HepG2 (cell line): ENCODE results near the gene TLNRD1. TPM values are rescaled to one million over a fixed set of nuclear protein-coding genes. Genes with fewer than 3 reads are reported as not detected.

Source experiments
- BRCA1 ChIP-seq: sonication (generic); formaldehyde crosslinking; IDR thresholded peaks from 2 replicates; pipeline ENCODE4 v1.4.0; 2020; ENCODE audit warnings: missing genetic modification reagents
- EED ChIP-seq: sonication (generic); formaldehyde crosslinking; IDR thresholded peaks from 2 replicates; pipeline ENCODE4 v1.5.0; 2020; ENCODE audit warnings: mild to moderate bottlenecking, missing genetic modification reagents
- ETV5 ChIP-seq: IDR thresholded peaks from 2 replicates; pipeline ENCODE4 v1.6.1; 2018; ENCODE audit warnings: missing biosample characterization, missing genetic modification reagents, inconsistent platforms, borderline replicate concordance
- KMT2B ChIP-seq: IDR thresholded peaks from 2 replicates; pipeline ENCODE4 v1.6.1; 2016; ENCODE audit warnings: missing genetic modification reagents, missing compliant biosample characterization
- MTF1 ChIP-seq: sonication (generic); formaldehyde crosslinking; IDR thresholded peaks from 2 replicates; pipeline ENCODE4 v1.5.0; 2020; ENCODE audit warnings: missing genetic modification reagents
- MXD4 ChIP-seq: IDR thresholded peaks from 2 replicates; pipeline ENCODE4 v1.6.1; 2016; ENCODE audit warnings: mild to moderate bottlenecking, missing biosample characterization, missing genetic modification reagents
- PRPF4 ChIP-seq: fragments of 200-400 bp; formaldehyde crosslinking; IDR thresholded peaks from 2 replicates; pipeline ENCODE4 v1.6.1; 2016; ENCODE audit warnings: low read length, low read depth; ENCODE audit not compliant: poor library complexity, severe bottlenecking
- RAD51 ChIP-seq: fragments of 450-650 bp; IDR thresholded peaks from 2 replicates; pipeline ENCODE4 v1.6.1; 2016; ENCODE audit warnings: borderline replicate concordance
- RBFOX2 ChIP-seq: fragments of 200-400 bp; formaldehyde crosslinking; IDR thresholded peaks from 2 replicates; pipeline ENCODE4 v1.6.1; 2017; ENCODE audit warnings: low read depth, mild to moderate bottlenecking, low read length
- TP53 ChIP-seq: sonication (generic); formaldehyde crosslinking; conservative IDR thresholded peaks from 2 replicates; pipeline ENCODE4 v1.4.0; 2020; ENCODE audit warnings: missing genetic modification reagents
- U2AF2 ChIP-seq: fragments of 200-400 bp; formaldehyde crosslinking; IDR thresholded peaks from 2 replicates; pipeline ENCODE4 v1.6.1; 2017; ENCODE audit warnings: low read depth, mild to moderate bottlenecking, low read length
- YEATS2 ChIP-seq: sonication (generic); formaldehyde crosslinking; IDR thresholded peaks from 2 replicates; pipeline ENCODE4 v1.4.0; 2020; ENCODE audit warnings: missing genetic modification reagents, borderline replicate concordance
- ZBTB1 ChIP-seq: sonication (generic); formaldehyde crosslinking; IDR thresholded peaks from 2 replicates; pipeline ENCODE4 v1.4.0; 2020; ENCODE audit warnings: missing genetic modification reagents, borderline replicate concordance
- ZNF652 ChIP-seq: IDR thresholded peaks from 2 replicates; pipeline ENCODE4 v1.6.1; 2016; ENCODE audit warnings: low read depth, borderline replicate concordance
- ZNF737 ChIP-seq: sonication (generic); formaldehyde crosslinking; IDR thresholded peaks from 2 replicates; pipeline ENCODE4 v1.5.0; 2020; ENCODE audit warnings: missing genetic modification reagents, mild to moderate bottlenecking, borderline replicate concordance
- ZZZ3 ChIP-seq: sonication (generic); formaldehyde crosslinking; IDR thresholded peaks from 2 replicates; pipeline ENCODE4 v1.4.0; 2020; ENCODE audit warnings: missing genetic modification reagents, mild to moderate bottlenecking, borderline replicate concordance
- polyA plus RNA-seq, 8 experiments: library from polyadenylated mRNA; depleted of rRNA in 3 of 8; stranded (reverse) in 7 of 8; unstranded in 1 of 8; fragments of >200 nt; fragmentation: Illumina TruSeq in 4 of 8; extraction: Trizol in 4 of 8; gene quantifications; 2 replicates each; pipeline versions ENCODE4 v1.2.1 to v1.2.3, GENCODE V29; 2011 to 2016; ENCODE audit warnings: low read depth in 4 of 8, missing spikeins in 1 of 8, mixed read lengths in 1 of 8; ENCODE audit not compliant: insufficient read depth in 1 of 8
- total RNA-seq, 5 experiments: library from RNA; depleted of rRNA; stranded (reverse); fragments of >200 nt; fragmentation: Illumina TruSeq; extraction: Trizol; gene quantifications; 2 replicates each; pipeline ENCODE4 v1.2.3, GENCODE V29; 2016; ENCODE audit warnings: low read depth in 1 of 5
- TF ChIP-seq, protein P1 (sequence below): sonication (generic); formaldehyde crosslinking; IDR thresholded peaks from 2 replicates; pipeline ENCODE4 v1.5.0; 2020; ENCODE audit warnings: mild to moderate bottlenecking, missing genetic modification reagents, borderline replicate concordance
- TF ChIP-seq, protein P2 (sequence below): IDR thresholded peaks from 2 replicates; pipeline ENCODE4 v1.6.1; 2016; ENCODE audit warnings: low read depth
- TF ChIP-seq, protein P3 (sequence below): IDR thresholded peaks from 2 replicates; pipeline ENCODE4 v1.6.1; 2018; ENCODE audit warnings: missing genetic modification reagents

The TLNRD1 gene
- total and polyA plus RNA-seq, 2 of the 13 experiments (the other 11 are each of a cell fraction or from before 2014, with no cell fraction given) = 3.4 to 5.3 TPM

DNA sequence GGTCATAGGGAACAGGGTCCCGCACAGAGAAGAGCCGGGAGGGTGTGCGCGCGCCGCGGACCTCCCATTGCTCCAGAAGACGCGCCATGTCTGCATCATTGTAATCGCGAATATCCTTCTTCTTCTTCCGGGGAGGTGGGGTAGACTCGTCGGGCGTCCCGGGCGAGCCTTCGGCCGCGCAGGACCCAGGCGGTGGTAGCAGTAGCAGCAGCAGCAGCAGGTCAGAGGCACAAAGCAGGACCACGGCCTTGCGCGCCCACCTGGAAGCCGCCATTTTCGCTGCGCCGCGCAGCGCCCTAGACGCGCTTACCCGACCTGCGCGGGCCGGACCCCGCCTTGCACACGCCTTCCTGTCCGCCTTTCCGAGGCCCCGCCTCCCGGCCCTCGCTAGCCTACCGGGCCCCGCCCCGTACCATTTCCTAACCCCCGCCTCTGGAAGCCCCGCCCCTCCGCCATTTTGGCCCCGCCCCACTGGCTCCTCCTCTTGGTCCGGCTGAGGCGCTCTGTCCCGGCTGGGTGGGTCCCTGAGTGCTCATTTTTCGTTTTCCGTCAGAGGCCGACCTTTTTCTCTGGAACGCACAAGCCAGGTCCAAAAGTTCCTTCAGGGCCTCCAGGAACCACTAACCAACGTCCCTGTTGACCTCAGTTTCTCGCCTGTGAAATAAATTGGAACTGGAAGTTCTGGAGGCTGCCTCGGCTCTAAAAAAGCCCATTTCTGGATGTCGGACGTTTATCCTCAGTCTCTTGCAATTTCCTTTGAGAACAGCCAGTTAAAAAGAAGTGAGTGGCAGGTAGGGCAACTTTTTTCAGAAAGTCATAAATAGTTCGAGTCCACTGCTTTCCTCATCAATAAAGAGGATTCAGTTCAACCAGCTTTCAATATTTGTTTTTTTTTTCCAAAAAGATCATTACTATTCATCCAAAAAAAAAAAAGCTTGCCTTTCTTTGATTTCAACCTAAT lies 10.9 kb upstream of the TLNRD1 start, which contains the start of gene MESD (continued):
- TF ChIP-seq RBFOX2 (peak; percentile 96), RAD51 (no peak), U2AF2 (no peak), ZZZ3 (CRISPR knock-in tag) (peak; percentile 67; the same call in 1 of the 2 replicates), EED (no peak), PRPF4 (no peak), YEATS2 (CRISPR knock-in tag) (peak; percentile 50; the same call in 1 of the 2 replicates), ZNF652 (CRISPR knock-in tag) (no peak), ETV5 (peak; percentile 51), MTF1 (CRISPR knock-in tag) (no peak), ZBTB1 (no peak), BRCA1 (0 out of 2 replicates have a peak, but pooled peaks have one; percentile 5), KMT2B (CRISPR knock-in tag) (peak; percentile 70), TP53 (CRISPR knock-in tag) (no peak), ZNF737 (no peak), MXD4 (CRISPR knock-in tag) (no peak)
- TF ChIP-seq, protein P1, sequence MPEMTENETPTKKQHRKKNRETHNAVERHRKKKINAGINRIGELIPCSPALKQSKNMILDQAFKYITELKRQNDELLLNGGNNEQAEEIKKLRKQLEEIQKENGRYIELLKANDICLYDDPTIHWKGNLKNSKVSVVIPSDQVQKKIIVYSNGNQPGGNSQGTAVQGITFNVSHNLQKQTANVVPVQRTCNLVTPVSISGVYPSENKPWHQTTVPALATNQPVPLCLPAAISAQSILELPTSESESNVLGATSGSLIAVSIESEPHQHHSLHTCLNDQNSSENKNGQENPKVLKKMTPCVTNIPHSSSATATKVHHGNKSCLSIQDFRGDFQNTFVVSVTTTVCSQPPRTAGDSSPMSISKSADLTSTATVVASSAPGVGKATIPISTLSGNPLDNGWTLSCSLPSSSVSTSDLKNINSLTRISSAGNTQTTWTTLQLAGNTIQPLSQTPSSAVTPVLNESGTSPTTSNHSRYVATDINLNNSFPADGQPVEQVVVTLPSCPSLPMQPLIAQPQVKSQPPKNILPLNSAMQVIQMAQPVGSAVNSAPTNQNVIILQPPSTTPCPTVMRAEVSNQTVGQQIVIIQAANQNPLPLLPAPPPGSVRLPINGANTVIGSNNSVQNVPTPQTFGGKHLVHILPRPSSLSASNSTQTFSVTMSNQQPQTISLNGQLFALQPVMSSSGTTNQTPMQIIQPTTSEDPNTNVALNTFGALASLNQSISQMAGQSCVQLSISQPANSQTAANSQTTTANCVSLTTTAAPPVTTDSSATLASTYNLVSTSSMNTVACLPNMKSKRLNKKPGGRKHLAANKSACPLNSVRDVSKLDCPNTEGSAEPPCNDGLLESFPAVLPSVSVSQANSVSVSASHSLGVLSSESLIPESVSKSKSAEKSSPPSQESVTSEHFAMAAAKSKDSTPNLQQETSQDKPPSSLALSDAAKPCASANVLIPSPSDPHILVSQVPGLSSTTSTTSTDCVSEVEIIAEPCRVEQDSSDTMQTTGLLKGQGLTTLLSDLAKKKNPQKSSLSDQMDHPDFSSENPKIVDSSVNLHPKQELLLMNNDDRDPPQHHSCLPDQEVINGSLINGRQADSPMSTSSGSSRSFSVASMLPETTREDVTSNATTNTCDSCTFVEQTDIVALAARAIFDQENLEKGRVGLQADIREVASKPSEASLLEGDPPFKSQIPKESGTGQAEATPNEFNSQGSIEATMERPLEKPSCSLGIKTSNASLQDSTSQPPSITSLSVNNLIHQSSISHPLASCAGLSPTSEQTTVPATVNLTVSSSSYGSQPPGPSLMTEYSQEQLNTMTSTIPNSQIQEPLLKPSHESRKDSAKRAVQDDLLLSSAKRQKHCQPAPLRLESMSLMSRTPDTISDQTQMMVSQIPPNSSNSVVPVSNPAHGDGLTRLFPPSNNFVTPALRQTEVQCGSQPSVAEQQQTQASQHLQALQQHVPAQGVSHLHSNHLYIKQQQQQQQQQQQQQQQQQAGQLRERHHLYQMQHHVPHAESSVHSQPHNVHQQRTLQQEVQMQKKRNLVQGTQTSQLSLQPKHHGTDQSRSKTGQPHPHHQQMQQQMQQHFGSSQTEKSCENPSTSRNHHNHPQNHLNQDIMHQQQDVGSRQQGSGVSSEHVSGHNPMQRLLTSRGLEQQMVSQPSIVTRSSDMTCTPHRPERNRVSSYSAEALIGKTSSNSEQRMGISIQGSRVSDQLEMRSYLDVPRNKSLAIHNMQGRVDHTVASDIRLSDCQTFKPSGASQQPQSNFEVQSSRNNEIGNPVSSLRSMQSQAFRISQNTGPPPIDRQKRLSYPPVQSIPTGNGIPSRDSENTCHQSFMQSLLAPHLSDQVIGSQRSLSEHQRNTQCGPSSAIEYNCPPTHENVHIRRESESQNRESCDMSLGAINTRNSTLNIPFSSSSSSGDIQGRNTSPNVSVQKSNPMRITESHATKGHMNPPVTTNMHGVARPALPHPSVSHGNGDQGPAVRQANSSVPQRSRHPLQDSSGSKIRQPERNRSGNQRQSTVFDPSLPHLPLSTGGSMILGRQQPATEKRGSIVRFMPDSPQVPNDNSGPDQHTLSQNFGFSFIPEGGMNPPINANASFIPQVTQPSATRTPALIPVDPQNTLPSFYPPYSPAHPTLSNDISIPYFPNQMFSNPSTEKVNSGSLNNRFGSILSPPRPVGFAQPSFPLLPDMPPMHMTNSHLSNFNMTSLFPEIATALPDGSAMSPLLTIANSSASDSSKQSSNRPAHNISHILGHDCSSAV (CRISPR knock-in tag) = no peak
- TF ChIP-seq, protein P2, sequence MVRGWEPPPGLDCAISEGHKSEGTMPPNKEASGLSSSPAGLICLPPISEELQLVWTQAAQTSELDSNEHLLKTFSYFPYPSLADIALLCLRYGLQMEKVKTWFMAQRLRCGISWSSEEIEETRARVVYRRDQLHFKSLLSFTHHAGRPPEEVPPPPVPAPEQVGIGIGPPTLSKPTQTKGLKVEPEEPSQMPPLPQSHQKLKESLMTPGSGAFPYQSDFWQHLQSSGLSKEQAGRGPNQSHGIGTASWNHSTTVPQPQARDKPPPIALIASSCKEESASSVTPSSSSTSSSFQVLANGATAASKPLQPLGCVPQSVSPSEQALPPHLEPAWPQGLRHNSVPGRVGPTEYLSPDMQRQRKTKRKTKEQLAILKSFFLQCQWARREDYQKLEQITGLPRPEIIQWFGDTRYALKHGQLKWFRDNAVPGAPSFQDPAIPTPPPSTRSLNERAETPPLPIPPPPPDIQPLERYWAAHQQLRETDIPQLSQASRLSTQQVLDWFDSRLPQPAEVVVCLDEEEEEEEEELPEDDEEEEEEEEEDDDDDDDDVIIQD (CRISPR knock-in tag) = no peak
- TF ChIP-seq, protein P3, sequence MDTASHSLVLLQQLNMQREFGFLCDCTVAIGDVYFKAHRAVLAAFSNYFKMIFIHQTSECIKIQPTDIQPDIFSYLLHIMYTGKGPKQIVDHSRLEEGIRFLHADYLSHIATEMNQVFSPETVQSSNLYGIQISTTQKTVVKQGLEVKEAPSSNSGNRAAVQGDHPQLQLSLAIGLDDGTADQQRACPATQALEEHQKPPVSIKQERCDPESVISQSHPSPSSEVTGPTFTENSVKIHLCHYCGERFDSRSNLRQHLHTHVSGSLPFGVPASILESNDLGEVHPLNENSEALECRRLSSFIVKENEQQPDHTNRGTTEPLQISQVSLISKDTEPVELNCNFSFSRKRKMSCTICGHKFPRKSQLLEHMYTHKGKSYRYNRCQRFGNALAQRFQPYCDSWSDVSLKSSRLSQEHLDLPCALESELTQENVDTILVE (CRISPR knock-in tag) = no peak
